ENCODE measurements around the gene GRIA4.

GRIA4 gene

DNA sequence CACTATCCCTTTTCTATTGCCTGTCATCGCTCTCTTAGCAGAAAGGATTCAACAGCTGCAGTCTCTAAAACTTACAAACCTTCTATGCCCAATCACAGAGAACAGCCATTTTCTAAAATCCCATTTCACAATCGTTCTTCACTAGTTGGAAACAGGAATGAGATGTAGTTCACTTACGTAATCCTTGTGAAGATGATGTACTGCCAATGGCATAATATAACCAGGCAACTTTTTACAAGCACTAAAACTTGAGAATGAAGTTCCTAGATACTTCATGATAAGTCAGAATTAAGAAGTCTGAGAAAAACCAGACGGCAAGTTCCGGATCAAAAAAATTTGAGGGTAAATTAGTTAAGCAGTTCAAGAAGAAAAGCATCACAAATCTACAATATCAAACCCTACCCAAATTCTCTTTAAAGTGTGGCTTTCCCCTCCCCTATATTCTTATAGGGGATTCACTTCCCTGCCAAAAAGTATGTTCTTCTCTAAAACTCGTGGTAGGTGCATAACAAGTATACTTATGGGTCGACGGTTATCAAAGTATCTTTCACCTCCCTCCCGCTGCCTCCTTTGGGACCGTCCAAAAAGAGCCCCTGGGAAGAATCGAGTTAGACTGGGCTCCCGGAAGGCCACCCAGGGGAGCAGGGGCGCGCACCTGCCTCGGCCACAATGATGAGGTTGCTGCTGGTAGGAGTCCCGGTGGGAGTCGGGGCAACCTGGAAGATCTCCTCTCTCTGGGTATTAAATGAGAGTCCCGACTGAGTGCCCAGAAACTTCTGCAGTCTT, 411.5 kb downstream of the GRIA4 start:
- H3K4me3 ChIP-seq (replicated peaks; ENCODE audit: insufficient read depth, low read length), result peak overlapping the region; percentile 99
- TF ChIP-seq POLR2AphosphoS5 (IDR thresholded peaks at IDR 0.05; ENCODE audit: low read depth), result no peak
- TF ChIP-seq, protein P1, sequence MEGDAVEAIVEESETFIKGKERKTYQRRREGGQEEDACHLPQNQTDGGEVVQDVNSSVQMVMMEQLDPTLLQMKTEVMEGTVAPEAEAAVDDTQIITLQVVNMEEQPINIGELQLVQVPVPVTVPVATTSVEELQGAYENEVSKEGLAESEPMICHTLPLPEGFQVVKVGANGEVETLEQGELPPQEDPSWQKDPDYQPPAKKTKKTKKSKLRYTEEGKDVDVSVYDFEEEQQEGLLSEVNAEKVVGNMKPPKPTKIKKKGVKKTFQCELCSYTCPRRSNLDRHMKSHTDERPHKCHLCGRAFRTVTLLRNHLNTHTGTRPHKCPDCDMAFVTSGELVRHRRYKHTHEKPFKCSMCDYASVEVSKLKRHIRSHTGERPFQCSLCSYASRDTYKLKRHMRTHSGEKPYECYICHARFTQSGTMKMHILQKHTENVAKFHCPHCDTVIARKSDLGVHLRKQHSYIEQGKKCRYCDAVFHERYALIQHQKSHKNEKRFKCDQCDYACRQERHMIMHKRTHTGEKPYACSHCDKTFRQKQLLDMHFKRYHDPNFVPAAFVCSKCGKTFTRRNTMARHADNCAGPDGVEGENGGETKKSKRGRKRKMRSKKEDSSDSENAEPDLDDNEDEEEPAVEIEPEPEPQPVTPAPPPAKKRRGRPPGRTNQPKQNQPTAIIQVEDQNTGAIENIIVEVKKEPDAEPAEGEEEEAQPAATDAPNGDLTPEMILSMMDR (IDR thresholded peaks at IDR 0.05; ENCODE audit: insufficient read depth, low read length), result no peak
- peak in 1 of 2 experiments; percentile 9 for DNase-seq (ENCODE audit: low read depth in 1 of 2, low spot score in 1 of 2)
- H3K27ac ChIP-seq (replicated peaks), result peak overlapping the region; percentile 76
- no peaks in the 10 kb centered on the region for H3K27me3 ChIP-seq (ENCODE audit: insufficient read depth, poor library complexity, severe bottlenecking)

DNA sequence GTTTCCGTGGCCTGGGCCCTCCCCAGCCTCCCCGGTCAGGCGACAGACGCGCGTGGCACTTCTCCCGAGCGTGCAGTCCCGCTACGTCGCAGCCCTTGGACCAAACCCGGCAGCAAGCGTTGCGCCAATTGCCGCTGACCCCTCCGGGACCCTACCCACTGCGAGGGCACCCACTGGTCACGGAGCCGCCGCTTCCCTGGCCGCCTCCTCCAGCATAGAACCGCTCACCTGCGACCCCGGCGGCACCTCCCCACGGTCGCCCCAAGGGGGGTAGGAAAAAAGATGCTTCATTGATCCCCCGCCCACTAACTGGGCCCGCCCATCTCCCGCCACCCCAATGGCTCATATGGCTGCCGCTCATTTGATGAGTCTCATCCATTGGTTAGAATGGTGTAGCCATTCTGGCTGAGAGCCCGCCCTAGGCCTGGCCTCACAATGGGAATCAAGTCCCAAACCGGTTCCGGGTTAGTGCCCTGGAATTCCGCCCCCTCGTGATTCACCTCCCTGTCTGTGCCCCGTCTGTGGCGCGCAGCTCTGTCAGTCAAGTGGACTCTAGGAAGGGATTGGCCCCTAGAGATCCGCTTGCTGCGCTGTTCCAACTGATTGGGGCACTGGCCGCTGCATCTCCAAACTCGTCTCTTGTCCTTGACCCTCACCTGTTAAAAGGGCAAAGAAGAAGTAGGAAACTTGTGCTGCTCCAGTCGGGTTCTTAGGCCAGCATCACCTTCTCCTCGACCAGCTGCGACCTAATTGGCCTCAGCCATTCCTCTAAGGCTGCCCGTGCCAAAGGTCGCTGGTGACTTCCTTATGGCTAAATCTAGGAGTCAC, 412.3 kb downstream of the GRIA4 start, which contains the start of gene MSANTD4:
Gene MSANTD4, minus strand, starts transcription at position 274 of the 828 bp plus-strand sequence. CDS start 11,323 bp downstream, outside the sequence.
- TF ChIP-seq POLR2AphosphoS5 (IDR thresholded peaks at IDR 0.05; ENCODE audit: low read depth) (peak; percentile 44), SPI1 (IDR thresholded peaks at IDR 0.05; ENCODE audit: borderline replicate concordance, low read depth) (no peak), GABPA (IDR thresholded peaks at IDR 0.05; ENCODE audit: low read depth) (peak; percentile 89)
- TF ChIP-seq, protein P1 (IDR thresholded peaks at IDR 0.05; ENCODE audit: insufficient read depth, low read length), result no peak
- TF ChIP-seq, protein P2, sequence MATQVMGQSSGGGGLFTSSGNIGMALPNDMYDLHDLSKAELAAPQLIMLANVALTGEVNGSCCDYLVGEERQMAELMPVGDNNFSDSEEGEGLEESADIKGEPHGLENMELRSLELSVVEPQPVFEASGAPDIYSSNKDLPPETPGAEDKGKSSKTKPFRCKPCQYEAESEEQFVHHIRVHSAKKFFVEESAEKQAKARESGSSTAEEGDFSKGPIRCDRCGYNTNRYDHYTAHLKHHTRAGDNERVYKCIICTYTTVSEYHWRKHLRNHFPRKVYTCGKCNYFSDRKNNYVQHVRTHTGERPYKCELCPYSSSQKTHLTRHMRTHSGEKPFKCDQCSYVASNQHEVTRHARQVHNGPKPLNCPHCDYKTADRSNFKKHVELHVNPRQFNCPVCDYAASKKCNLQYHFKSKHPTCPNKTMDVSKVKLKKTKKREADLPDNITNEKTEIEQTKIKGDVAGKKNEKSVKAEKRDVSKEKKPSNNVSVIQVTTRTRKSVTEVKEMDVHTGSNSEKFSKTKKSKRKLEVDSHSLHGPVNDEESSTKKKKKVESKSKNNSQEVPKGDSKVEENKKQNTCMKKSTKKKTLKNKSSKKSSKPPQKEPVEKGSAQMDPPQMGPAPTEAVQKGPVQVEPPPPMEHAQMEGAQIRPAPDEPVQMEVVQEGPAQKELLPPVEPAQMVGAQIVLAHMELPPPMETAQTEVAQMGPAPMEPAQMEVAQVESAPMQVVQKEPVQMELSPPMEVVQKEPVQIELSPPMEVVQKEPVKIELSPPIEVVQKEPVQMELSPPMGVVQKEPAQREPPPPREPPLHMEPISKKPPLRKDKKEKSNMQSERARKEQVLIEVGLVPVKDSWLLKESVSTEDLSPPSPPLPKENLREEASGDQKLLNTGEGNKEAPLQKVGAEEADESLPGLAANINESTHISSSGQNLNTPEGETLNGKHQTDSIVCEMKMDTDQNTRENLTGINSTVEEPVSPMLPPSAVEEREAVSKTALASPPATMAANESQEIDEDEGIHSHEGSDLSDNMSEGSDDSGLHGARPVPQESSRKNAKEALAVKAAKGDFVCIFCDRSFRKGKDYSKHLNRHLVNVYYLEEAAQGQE (IDR thresholded peaks at IDR 0.05; ENCODE audit: insufficient replicate concordance, low read depth), result peak; percentile 14
- peak; percentile 97 to 99 for DNase-seq (ENCODE audit: low read depth in 1 of 2, low spot score in 1 of 2)
- Histone ChIP-seq H3K4me3 (replicated peaks; ENCODE audit: insufficient read depth, low read length) (peak within 1 kb of the TSS; percentile 99), H3K27ac (replicated peaks) (peak within 1 kb of the TSS; percentile 76), H3K27me3 (ENCODE audit: insufficient read depth, poor library complexity, severe bottlenecking) (no peaks in the 10 kb centered on the region)

DNA sequence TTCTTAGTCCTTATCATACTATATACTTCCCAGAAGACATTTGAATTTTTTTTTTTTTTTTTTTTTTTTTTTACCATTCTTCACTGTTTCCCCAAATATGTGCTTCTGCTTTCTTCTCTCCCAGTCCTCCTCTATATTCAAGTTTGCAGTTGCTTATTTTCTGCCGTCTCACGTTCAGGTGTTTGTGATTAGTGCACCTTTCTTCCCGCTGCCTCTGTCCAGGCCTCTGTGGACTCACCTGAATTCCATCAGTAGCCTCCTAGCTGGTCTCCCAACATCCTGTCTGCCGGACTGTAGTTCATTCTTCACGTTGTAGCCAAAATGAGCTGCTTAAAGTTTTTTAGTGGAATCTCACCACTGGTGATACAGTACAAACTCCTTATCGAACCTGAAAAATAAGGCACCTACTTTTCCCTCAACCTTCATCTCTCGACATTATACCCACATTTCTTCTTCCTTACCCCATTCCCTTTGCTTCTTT, 413.0 kb downstream of the GRIA4 start:
- TF ChIP-seq, protein P2 (IDR thresholded peaks at IDR 0.05; ENCODE audit: insufficient replicate concordance, low read depth), result no peak
- TF ChIP-seq, protein P1 (IDR thresholded peaks at IDR 0.05; ENCODE audit: insufficient read depth, low read length), result no peak
- TF ChIP-seq GABPA (IDR thresholded peaks at IDR 0.05; ENCODE audit: low read depth) (no peak), SPI1 (IDR thresholded peaks at IDR 0.05; ENCODE audit: borderline replicate concordance, low read depth) (no peak), POLR2AphosphoS5 (IDR thresholded peaks at IDR 0.05; ENCODE audit: low read depth) (no peak)
- H3K27ac ChIP-seq (replicated peaks), result peak overlapping the region; percentile 69
- no peaks in the 10 kb centered on the region for H3K27me3 ChIP-seq (ENCODE audit: insufficient read depth, poor library complexity, severe bottlenecking)
- peak overlapping the region; percentile 53 for H3K4me3 ChIP-seq (replicated peaks; ENCODE audit: insufficient read depth, low read length)
- DNase-seq (ENCODE audit: low read depth in 1 of 2, low spot score in 1 of 2), result no peak

Data from HL-60 (cell line).